Skeletal muscle satellite cell (primary cell): Measurements from ENCODE around the gene TP53I11. TPM values are rescaled to one million over a fixed set of nuclear protein-coding genes. Genes with fewer than 3 reads are reported as not detected.

Experiments
- H3K27me3 ChIP-seq: 2 replicates; pipeline ENCODE4 v1.7.0; 2013; ENCODE audit warnings: low read length; ENCODE audit not compliant: control insufficient read depth, insufficient read depth
- H3K36me3 ChIP-seq: 2 replicates; pipeline ENCODE4 v1.7.0; 2013; ENCODE audit warnings: mild to moderate bottlenecking, control low read depth, low read length; ENCODE audit not compliant: insufficient read depth
- H3K4me1 ChIP-seq: 2 replicates; pipeline ENCODE4 v1.7.0; 2013; ENCODE audit warnings: low read length; ENCODE audit not compliant: control insufficient read depth, insufficient read depth
- H3K4me2 ChIP-seq: 2 replicates; pipeline ENCODE4 v1.7.0; 2013; ENCODE audit warnings: mild to moderate bottlenecking, low read length
- H3K4me3 ChIP-seq: 2 replicates; pipeline ENCODE4 v1.7.0; 2013; ENCODE audit warnings: low read length
- H3K9ac ChIP-seq: 2 replicates; pipeline ENCODE4 v1.7.0; 2013; ENCODE audit warnings: mild to moderate bottlenecking, low read depth, low read length, moderate library complexity
- H3K9me3 ChIP-seq: replicated peaks from 2 replicates; pipeline ENCODE4 v1.7.0; 2013; ENCODE audit warnings: mild to moderate bottlenecking, control low read depth, low read length
- total RNA-seq: library from RNA; depleted of rRNA; stranded (reverse); fragments of >200 nt; gene quantifications from 2 replicates; pipeline ENCODE4 v1.2.3, GENCODE V29; 2012; rRNA removed

Gene TP53I11, protein sequence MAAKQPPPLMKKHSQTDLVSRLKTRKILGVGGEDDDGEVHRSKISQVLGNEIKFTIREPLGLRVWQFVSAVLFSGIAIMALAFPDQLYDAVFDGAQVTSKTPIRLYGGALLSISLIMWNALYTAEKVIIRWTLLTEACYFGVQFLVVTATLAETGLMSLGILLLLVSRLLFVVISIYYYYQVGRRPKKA
- total RNA-seq, result 1.0 and 7.0 TPM in 2 replicates

DNA sequence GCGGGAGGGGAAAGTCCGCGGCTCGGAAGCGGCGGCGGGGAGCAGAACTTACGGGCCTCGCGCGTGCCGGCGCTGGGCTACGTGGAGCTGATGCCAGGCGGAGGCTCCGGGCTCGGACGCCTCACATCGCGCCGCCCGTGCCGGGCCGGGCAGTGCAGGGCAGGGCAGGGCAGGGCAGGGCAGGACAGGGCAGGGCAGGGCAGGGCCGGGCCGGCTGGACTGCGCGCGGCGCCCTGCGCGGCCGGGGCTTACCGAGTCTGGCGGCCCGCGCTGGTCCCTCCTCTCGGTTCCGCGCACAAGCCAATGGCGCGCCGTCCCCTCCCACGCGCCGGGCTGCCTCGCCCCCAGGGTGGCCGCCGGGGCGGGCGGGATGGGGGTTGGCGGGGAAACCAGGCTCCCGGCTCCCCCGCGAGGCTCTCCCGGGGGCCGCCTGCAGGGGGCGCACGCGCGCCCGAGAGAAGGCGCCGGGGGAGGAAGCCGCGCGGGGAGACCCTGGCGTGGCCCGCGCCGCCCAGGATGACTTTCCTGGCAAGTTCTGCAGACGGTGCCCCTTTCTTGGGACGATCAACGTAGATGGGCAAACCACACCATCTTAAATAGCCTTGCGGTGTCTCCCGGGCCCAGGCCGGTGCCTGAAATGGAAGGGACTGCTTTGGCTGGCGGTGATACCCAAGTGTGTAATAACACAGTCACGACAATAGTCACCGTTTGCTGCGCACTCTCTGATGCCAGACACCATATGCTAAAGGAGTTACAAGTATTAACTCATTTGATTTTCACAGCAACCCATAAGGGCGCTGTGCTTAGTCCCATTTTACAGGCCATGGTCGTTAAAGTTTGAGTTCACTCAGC is at the start of gene TP53I11:
TP53I11 (minus strand) TSS at position 259 of the 852 bp plus-strand sequence. CDS start 12,548 bp downstream, outside the sequence.
- no peaks in the 10 kb centered on the region for H3K27me3 ChIP-seq
- peak within 1 kb of the TSS; percentile 69 for H3K9ac ChIP-seq
- H3K9me3 ChIP-seq, result no peaks in the 10 kb centered on the region
- peak within 1 kb of the TSS; percentile 83 for H3K4me2 ChIP-seq
- peak within 1 kb of the TSS; percentile 86 for H3K4me3 ChIP-seq
- H3K36me3 ChIP-seq, result no peaks in the 10 kb centered on the region
- peaks cover 13% of the 10 kb centered on the region for H3K4me1 ChIP-seq

DNA sequence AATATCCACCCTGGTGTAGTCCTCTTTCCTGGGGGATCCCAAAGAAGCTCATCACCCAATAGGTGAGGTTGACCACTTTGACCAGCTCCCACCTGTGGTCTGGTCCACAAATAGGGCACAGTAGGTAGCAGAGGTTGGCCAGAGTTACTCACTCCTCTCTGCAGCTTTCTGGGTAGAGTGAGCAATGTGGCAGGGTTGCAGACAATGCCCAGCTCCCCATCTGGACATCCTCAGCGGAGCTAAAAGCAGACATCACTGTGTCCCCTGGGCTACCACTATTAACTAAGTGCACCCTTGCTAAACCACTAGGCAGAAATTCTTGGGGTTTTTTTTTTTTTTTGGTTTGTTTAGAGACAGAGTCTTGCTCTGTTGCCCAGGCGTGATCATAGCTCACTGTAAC is 48.4 kb upstream of the TP53I11 start:
- Histone ChIP-seq H3K9me3 (no peaks in the 10 kb centered on the region), H3K4me2 (no peak overlapping the region), H3K9ac (no peak overlapping the region), H3K4me1 (no peaks in the 10 kb centered on the region), H3K27me3 (peaks cover 60% of the 10 kb centered on the region), H3K36me3 (no peaks in the 10 kb centered on the region), H3K4me3 (no peak overlapping the region)

DNA sequence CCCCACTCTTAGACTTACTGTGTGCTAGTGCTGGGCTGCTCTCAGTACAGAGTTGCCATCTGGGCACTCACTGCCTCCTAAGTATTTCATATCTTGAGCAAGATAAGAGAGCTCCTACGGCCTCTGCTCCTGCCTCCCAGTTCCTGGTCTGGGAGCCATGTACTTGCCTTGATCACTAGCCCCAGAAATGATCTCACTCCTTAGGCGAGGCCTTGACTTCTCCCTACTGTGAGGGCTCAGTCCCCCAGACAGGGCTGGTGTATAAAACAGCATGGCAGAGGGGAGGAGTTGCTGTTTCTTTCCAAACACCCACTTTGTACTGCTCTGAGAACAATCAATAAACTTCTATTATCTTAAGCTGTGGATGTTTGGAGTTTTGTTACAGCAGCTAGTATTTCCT is 47.4 kb upstream of the TP53I11 start:
- Histone ChIP-seq H3K9me3 (no peaks in the 10 kb centered on the region), H3K4me3 (no peak overlapping the region), H3K27me3 (peaks cover 53% of the 10 kb centered on the region), H3K36me3 (no peaks in the 10 kb centered on the region), H3K4me2 (no peak overlapping the region), H3K4me1 (no peaks in the 10 kb centered on the region), H3K9ac (no peak overlapping the region)

DNA sequence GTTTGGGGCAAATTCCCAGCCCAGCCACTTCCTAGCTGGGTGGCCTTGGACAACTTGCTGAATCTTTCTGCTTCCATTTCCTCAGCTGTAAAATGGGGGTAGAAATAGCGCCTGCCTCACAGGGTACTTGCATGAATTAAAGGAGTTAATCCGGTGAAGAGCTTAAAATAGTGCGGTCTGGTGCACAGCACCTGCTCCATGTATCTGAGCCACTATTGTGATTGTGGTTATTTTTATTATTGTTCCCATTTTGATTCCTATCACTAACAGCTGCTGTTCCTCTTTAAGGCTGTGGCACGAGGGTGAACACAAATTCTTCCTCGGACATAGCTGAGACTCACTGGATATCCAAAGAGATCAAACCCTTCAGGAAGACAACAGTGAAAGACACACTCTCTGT is 46.9 kb upstream of the TP53I11 start:
- Histone ChIP-seq H3K9ac (no peak overlapping the region), H3K27me3 (peaks cover 53% of the 10 kb centered on the region), H3K36me3 (no peaks in the 10 kb centered on the region), H3K4me3 (no peak overlapping the region), H3K4me1 (no peaks in the 10 kb centered on the region), H3K9me3 (no peaks in the 10 kb centered on the region), H3K4me2 (no peak overlapping the region)

DNA sequence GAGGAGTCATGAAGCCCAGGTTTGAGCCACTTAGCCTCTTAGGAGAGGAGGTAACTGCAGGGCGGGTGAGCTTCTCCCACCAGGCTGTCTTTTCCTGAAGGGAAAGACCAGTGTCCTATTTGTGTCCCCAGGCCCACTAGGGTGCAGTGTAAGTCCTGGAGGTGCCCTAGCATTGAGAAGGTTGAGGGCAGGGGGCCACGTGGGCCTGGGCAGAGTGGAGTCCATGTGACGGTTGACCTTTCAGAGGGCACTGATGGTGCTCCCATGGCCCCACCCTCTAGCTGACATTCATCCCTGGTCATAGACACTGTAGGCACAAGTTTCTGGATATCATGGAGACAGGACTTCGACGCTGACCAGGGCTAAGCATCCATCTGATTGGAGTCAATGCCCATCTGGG is 44.1 kb upstream of the TP53I11 start:
- Histone ChIP-seq H3K4me3 (no peak overlapping the region), H3K4me1 (no peaks in the 10 kb centered on the region), H3K9ac (no peak overlapping the region), H3K4me2 (no peak overlapping the region), H3K36me3 (no peaks in the 10 kb centered on the region), H3K9me3 (no peaks in the 10 kb centered on the region), H3K27me3 (peaks cover 50% of the 10 kb centered on the region)

DNA sequence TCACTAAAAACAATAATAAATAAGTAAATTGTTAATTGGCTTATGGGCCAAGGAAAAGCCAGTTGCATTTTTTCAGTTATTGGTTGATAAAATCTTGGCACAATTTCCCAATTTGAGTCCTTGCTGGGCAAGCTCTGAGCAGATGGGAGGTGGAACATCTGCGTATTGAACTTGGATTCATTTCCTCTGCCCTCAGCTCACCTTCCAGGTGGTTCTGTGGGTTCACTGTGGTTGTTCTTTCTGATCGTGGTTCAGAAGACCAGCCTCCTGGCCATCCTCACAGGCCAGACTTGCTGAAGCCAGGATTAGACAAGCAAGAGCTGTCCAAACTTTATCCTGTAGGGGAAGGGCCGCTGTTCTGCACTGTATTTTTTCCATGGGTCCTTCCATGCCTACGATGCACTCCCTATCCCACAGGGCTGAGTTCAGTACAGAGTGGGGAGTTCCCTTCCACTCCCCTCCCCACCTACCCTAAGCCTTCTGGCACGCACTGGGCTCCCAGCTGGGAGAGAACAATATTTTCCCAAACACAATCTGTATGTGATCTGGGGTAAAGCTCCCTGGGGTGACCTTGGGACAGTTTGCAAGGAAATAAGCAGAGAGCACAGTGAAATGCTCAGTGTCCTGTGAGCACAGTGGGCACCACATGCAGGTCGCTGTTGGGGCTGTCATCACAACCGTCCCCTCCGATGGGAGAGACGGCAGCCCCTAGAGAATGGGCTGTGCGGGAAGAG is 43.5 kb upstream of the TP53I11 start:
- H3K4me3 ChIP-seq, result no peak overlapping the region

DNA sequence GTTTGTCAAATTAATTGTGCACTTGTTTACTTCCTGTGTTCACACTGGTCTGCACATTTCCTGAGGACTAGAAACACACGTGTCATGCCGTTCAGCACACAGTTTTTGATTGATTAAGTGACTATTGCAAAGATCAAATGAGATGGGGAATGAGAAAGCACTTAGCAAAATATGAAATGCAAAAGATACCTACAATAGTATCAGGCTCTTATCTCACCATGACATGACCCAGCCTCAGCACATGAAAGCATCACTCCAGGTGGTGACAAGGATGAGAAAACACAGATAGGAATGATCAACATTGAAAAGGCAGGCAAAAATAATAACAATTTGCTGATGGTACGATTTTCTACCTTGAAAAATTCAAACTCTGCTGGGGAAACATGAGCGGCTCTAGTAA is 42.1 kb upstream of the TP53I11 start:
- Histone ChIP-seq H3K36me3 (no peaks in the 10 kb centered on the region), H3K27me3 (peaks cover 61% of the 10 kb centered on the region), H3K4me3 (no peak overlapping the region), H3K9me3 (no peaks in the 10 kb centered on the region), H3K4me2 (no peak overlapping the region), H3K9ac (no peak overlapping the region), H3K4me1 (no peaks in the 10 kb centered on the region)

More for the DNA sequence above, 43.5 kb upstream of the TP53I11 start:
- Histone ChIP-seq H3K4me2 (no peak overlapping the region), H3K4me1 (no peaks in the 10 kb centered on the region), H3K9ac (no peak overlapping the region), H3K9me3 (no peaks in the 10 kb centered on the region), H3K27me3 (peaks cover 56% of the 10 kb centered on the region), H3K36me3 (no peaks in the 10 kb centered on the region)

DNA sequence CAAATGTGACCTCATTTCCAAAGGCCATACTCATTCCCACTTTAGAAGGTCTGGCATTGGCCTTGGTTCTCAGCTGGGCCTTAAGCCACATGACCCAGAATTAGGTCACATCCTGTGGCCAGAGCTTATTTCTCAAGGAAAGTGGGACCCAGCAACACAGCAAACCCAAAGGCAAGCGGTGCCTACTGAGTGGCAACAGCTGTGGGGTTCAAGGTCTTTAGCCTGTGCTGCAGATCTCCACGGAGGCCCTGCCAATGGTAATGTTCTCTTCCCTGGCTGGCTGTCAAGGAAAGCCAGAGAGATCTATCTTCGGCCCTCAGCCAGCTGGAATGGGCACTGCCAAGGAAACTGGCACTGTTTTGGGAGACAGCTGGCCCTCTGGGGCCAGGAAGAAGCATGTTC is 41.5 kb upstream of the TP53I11 start:
- H3K9ac ChIP-seq, result no peak overlapping the region
- no peaks in the 10 kb centered on the region for H3K36me3 ChIP-seq
- H3K4me1 ChIP-seq, result no peaks in the 10 kb centered on the region
- no peaks in the 10 kb centered on the region for H3K9me3 ChIP-seq
- H3K4me3 ChIP-seq, result no peak overlapping the region
- no peak overlapping the region for H3K4me2 ChIP-seq
- H3K27me3 ChIP-seq, result peaks cover 64% of the 10 kb centered on the region

DNA sequence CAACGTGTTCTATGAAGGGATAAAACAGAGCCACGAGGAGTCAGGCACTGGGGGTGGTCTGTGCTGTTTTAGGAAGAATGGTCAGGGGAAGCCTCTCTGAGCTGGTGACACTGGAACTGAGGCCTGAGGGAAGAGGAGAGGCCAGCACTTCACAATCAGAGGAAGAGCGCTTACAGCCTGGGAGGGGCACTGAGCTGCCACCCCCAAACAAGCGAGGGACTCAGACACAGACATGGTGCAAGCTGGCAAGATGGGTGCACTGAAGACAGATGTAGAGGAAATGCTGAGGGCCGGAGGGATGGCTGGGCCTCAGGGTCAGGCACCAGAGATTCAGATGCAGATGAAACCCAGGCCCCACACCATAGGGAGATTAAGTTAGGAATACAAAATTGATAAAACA is 40.0 kb upstream of the TP53I11 start:
- Histone ChIP-seq H3K4me3 (no peak overlapping the region), H3K9ac (no peak overlapping the region), H3K36me3 (no peaks in the 10 kb centered on the region), H3K4me1 (no peaks in the 10 kb centered on the region), H3K27me3 (peaks cover 67% of the 10 kb centered on the region), H3K9me3 (no peaks in the 10 kb centered on the region), H3K4me2 (no peak overlapping the region)

DNA sequence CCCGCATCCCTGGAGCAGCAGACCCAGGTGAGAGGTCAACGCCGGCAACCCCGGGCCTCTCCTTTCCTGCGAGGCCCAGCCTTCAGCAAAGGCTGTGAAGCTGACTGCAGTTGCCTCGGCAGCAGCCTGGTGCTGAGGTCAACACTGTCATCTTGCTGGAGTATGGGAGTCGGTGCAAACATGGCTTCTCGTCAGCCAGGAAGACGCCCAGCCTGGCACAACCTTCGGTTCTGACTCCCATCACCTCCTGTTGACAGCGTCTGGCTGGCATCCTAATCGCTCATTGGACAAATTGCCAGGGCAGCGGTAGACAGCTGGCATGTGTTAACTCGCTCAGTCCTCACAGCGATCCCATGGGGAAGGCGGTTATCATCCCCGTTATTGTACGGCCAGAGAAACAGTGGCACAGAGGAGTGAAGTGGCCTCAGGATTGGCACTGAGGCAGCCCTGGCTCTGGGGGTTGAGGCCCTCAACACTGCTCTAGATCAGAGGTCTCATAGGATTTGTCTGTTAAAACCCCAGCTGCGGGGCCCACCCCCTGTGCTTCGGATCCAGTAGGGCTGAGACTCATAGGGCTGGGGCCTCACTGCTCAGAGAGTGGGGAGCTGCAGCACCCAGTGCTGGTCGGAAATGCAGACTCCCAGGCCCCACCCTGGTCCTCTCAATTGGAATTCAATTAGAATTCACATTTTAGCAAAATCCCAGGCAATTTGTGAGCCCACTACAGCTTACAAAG is 39.3 kb upstream of the TP53I11 start:
- Histone ChIP-seq H3K9ac (no peak overlapping the region), H3K4me3 (no peak overlapping the region), H3K9me3 (no peaks in the 10 kb centered on the region), H3K4me2 (no peak overlapping the region), H3K27me3 (peaks cover 66% of the 10 kb centered on the region), H3K36me3 (no peaks in the 10 kb centered on the region), H3K4me1 (no peaks in the 10 kb centered on the region)
